ENCODE measurements around the gene KCNQ1. TPM values are rescaled to one million over a fixed set of nuclear protein-coding genes. Genes with fewer than 3 reads are reported as not detected.

KCNQ1 gene
- total RNA-seq, 4 donors from 2014 or later, result 0.81 to 2.2 (median 1.6) TPM

- intact Hi-C loops (cut with DNase I; ENCODE audit: low total_unique reads), result no loop called here
- WGBS, 2 donors, result 34 to 40% methylated on average over 10 to 20 of the region's 20 CpGs
- peak; percentile 63 to 92 for DNase-seq (ENCODE audit: low spot score in 2 of 2)
- no peak overlapping the region for H3K4me3 ChIP-seq (ENCODE audit: low read depth, poor library complexity, severe bottlenecking)
- TF ChIP-seq POLR2A (IDR thresholded peaks at IDR 0.05), result no peak
- no peak for TF ChIP-seq CTCF (IDR thresholded peaks at IDR 0.05)
Observed at GRCh38 chr11:2837096-2837601, 392.3 kb downstream of the KCNQ1 start.

GRCh38 chr11:2837651-2838050 lies 392.8 kb downstream of the KCNQ1 start:
- no peak overlapping the region for H3K4me3 ChIP-seq (ENCODE audit: low read depth, poor library complexity, severe bottlenecking)
- WGBS, 2 donors, result 77 to 82% methylated on average over 12 of the region's 12 CpGs
- intact Hi-C loops (cut with DNase I; ENCODE audit: low total_unique reads), result no loop called here
- no peak for DNase-seq (ENCODE audit: low spot score in 2 of 2)
- TF ChIP-seq CTCF (IDR thresholded peaks at IDR 0.05) (no peak), POLR2A (IDR thresholded peaks at IDR 0.05) (no peak)

- intact Hi-C loops (cut with DNase I; ENCODE audit: low total_unique reads), result no loop called here
- no peak overlapping the region for H3K4me3 ChIP-seq (ENCODE audit: low read depth, poor library complexity, severe bottlenecking)
- no peak for TF ChIP-seq CTCF (IDR thresholded peaks at IDR 0.05)
- TF ChIP-seq POLR2A (IDR thresholded peaks at IDR 0.05), result no peak
- 68 to 74% methylated on average over 11 of the region's 11 CpGs for WGBS, 2 donors
- no peak for DNase-seq (ENCODE audit: low spot score in 2 of 2)
Observed at GRCh38 chr11:2838091-2838490, 393.3 kb downstream of the KCNQ1 start.

GRCh38 chr11:2838676-2839294 lies 394.0 kb downstream of the KCNQ1 start:
- DNase-seq (ENCODE audit: low spot score in 2 of 2), result no peak
- TF ChIP-seq CTCF (IDR thresholded peaks at IDR 0.05) (no peak), POLR2A (IDR thresholded peaks at IDR 0.05) (no peak)
- WGBS, 2 donors, result 89 to 91% methylated on average over 3 to 12 of the region's 25 CpGs
- no peak overlapping the region for H3K4me3 ChIP-seq (ENCODE audit: low read depth, poor library complexity, severe bottlenecking)
- intact Hi-C loops (cut with DNase I; ENCODE audit: low total_unique reads), result no loop called here

- 80 to 82% methylated on average over 23 of the region's 23 CpGs for WGBS, 2 donors
- H3K4me3 ChIP-seq (ENCODE audit: low read depth, poor library complexity, severe bottlenecking), result no peak overlapping the region
- DNase-seq (ENCODE audit: low spot score in 2 of 2), result no peak
- intact Hi-C loops (cut with DNase I; ENCODE audit: low total_unique reads), result no loop called here
- TF ChIP-seq CTCF (IDR thresholded peaks at IDR 0.05), result no peak
- no peak for TF ChIP-seq POLR2A (IDR thresholded peaks at IDR 0.05)
Observed at GRCh38 chr11:2839395-2839943, 394.7 kb downstream of the KCNQ1 start.

All from lower leg skin (tissue), 4 donors.